Neural progenitor cell (in vitro differentiated cells): Measurements from ENCODE around the gene SIN3B. TPM values are rescaled to one million over a fixed set of nuclear protein-coding genes. Genes with fewer than 3 reads are reported as not detected.

Experiments
- DNase-seq: peaks from one replicate; pipeline ENCODE4 v3.0.0-alpha.2; 2016; ENCODE audit warnings: low spot score
- H2AFZ ChIP-seq: fragments of 200-600 bp; sonication (generic); replicated peaks from 2 replicates; pipeline ENCODE4 v1.6.1; 2016; ENCODE audit warnings: antibody characterized with exemption
- H3F3A ChIP-seq: fragments of 200-600 bp; sonication (generic); 2 replicates; pipeline ENCODE4 v1.6.1; 2016; ENCODE audit warnings: antibody characterized with exemption, low read depth
- H3K27ac ChIP-seq: fragments of 200-600 bp; sonication (generic); 2 replicates; pipeline ENCODE4 v1.5.1; 2016; ENCODE audit warnings: mild to moderate bottlenecking
- H3K27me3 ChIP-seq: fragments of 200-600 bp; sonication (generic); 2 replicates; pipeline ENCODE4 v1.6.1; 2016; ENCODE audit warnings: mild to moderate bottlenecking, moderate library complexity
- H3K36me3 ChIP-seq: fragments of 200-600 bp; sonication (generic); 2 replicates; pipeline ENCODE4 v1.5.1; 2016
- H3K4me1 ChIP-seq: fragments of 200-600 bp; sonication (generic); 2 replicates; pipeline ENCODE4 v1.6.1; 2016; ENCODE audit warnings: mixed run types
- H3K4me2 ChIP-seq: fragments of 200-600 bp; sonication (generic); 2 replicates; pipeline ENCODE4 v1.6.1; 2016
- H3K4me3 ChIP-seq: fragments of 200-600 bp; sonication (generic); 2 replicates; pipeline ENCODE4 v1.5.1; 2016
- H3K79me2 ChIP-seq: fragments of 200-600 bp; sonication (generic); 2 replicates; pipeline ENCODE4 v1.6.1; 2016; ENCODE audit warnings: low read depth
- H3K9ac ChIP-seq: fragments of 200-600 bp; sonication (generic); 2 replicates; pipeline ENCODE4 v1.6.1; 2016
- H3K9me3 ChIP-seq: fragments of 200-600 bp; sonication (generic); 2 replicates; pipeline ENCODE4 v1.5.1; 2016; ENCODE audit warnings: low read depth
- H4K20me1 ChIP-seq: fragments of 200-600 bp; sonication (generic); 2 replicates; pipeline ENCODE4 v1.6.1; 2016; ENCODE audit warnings: low read depth
- H3K27ac Mint-ChIP-seq: 3 replicates; pipeline ENCODE4 v1.8.0; 2021; ENCODE audit warnings: mixed read lengths
- H3K27me3 Mint-ChIP-seq: 2 replicates; pipeline ENCODE4 v1.8.0; 2022; ENCODE audit warnings: low read depth, mild to moderate bottlenecking, inconsistent platforms, moderate library complexity, mixed read lengths; ENCODE audit not compliant: insufficient read depth
- H3K36me3 Mint-ChIP-seq: 3 replicates; pipeline ENCODE4 v1.8.0; 2021; ENCODE audit warnings: mixed read lengths
- H3K4me1 Mint-ChIP-seq: 3 replicates; pipeline ENCODE4 v1.8.0; 2021; ENCODE audit warnings: mixed read lengths
- H3K4me3 Mint-ChIP-seq: 3 replicates; pipeline ENCODE4 v1.8.0; 2021; ENCODE audit warnings: mild to moderate bottlenecking, moderate library complexity, mixed read lengths
- H3K9me3 Mint-ChIP-seq: 3 replicates; pipeline ENCODE4 v1.8.0; 2020; ENCODE audit warnings: mixed read lengths
- CTCF ChIP-seq: fragments of 200-600 bp; sonication (generic); IDR thresholded peaks from 2 replicates; pipeline ENCODE4 v1.5.1; 2017; ENCODE audit warnings: antibody characterized with exemption, mild to moderate bottlenecking
- EZH2 ChIP-seq: fragments of 200-600 bp; sonication (generic); IDR thresholded peaks from 2 replicates; pipeline ENCODE4 v1.6.1; 2017; ENCODE audit warnings: antibody characterized with exemption, mild to moderate bottlenecking, moderate library complexity
- EZH2phosphoT487 ChIP-seq: fragments of 200-600 bp; sonication (generic); IDR thresholded peaks from 2 replicates; pipeline ENCODE4 v1.6.1; 2017; ENCODE audit warnings: antibody characterized with exemption
- total RNA-seq: library from RNA; depleted of rRNA; stranded (reverse); fragments of >200 nt; gene quantifications from 2 replicates; pipeline ENCODE4 v1.2.3, GENCODE V29; 2015; ENCODE audit warnings: low replicate concordance

SIN3B gene
- total RNA-seq, 1 donor from 2014 or later = 21.2 TPM

DNA sequence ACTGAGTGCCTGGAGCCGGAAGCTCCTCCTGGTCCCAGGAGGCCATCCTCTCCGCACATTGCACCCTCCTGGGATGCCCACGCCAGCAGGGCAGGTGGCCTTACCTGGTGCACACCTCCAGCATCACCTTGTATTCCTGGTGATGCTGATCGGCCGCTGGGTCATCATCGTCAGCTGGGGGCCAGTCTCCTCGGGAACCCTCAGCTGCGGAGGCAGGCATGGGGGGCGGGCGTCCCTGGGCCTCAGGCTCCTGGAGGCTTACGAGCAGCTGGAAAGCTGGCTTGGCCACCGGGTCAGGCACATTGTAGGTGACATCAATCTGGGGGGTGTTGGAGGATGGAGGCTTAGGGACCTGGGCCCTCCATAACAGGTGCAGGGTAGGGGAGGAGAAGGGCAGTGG lies 73.3 kb downstream of the SIN3B start:
- no peaks in the 10 kb centered on the region for H3F3A ChIP-seq
- H3K4me1 ChIP-seq = no peaks in the 10 kb centered on the region
- H3K9me3 ChIP-seq = no peaks in the 10 kb centered on the region
- no peak overlapping the region for H3K4me3 Mint-ChIP-seq
- no peaks in the 10 kb centered on the region for H3K36me3 ChIP-seq
- H3K36me3 Mint-ChIP-seq = no peaks in the 10 kb centered on the region
- TF ChIP-seq CTCF (no peak), EZH2phosphoT487 (no peak), EZH2 (no peak)
- H3K27me3 ChIP-seq = peaks cover 15% of the 10 kb centered on the region
- H3K4me1 Mint-ChIP-seq = peaks cover 15% of the 10 kb centered on the region
- no peak overlapping the region for H3K4me2 ChIP-seq
- peaks cover 8% of the 10 kb centered on the region for H3K27me3 Mint-ChIP-seq
- no peaks in the 10 kb centered on the region for H4K20me1 ChIP-seq
- no peak overlapping the region for H3K27ac Mint-ChIP-seq
- H3K9me3 Mint-ChIP-seq = no peaks in the 10 kb centered on the region
- DNase-seq = no peak
- H2AFZ ChIP-seq = no peak overlapping the region
- no peak overlapping the region for H3K27ac ChIP-seq
- no peak overlapping the region for H3K9ac ChIP-seq
- H3K4me3 ChIP-seq = no peak overlapping the region
- no peaks in the 10 kb centered on the region for H3K79me2 ChIP-seq

DNA sequence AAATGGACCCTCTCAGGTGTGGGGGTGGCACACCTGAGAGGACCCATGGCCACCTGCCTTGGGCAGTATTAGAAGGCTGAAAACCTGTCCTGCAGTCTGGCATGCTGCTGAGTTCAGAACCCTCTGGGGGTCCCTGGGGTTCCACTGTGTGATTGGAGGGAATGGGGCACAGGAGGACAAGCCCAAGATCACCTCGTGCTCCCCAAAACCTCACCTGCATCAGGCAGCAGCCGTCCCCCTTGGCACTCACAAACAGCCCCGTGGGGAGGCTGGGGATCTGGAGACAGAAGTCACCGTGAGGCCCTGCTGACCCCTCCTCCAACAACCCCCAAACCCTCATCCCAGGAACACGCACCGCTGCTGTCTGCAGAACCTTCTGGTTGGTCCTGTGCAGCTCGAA lies 74.1 kb downstream of the SIN3B start:
- no peak overlapping the region for H3K27ac ChIP-seq
- Mint-ChIP-seq H3K27me3 (peaks cover 8% of the 10 kb centered on the region), H3K9me3 (no peaks in the 10 kb centered on the region), H3K27ac (no peak overlapping the region), H3K4me3 (no peak overlapping the region), H3K36me3 (no peaks in the 10 kb centered on the region), H3K4me1 (peaks cover 12% of the 10 kb centered on the region)
- peaks cover 7% of the 10 kb centered on the region for H3K27me3 ChIP-seq
- H3K4me1 ChIP-seq = no peaks in the 10 kb centered on the region
- H3K9ac ChIP-seq = no peak overlapping the region
- TF ChIP-seq CTCF (no peak), EZH2 (no peak)
- no peak overlapping the region for H3K4me3 ChIP-seq
- no peaks in the 10 kb centered on the region for H3K79me2 ChIP-seq
- H3K4me2 ChIP-seq = no peak overlapping the region
- H2AFZ ChIP-seq = no peak overlapping the region
- no peaks in the 10 kb centered on the region for H3K9me3 ChIP-seq
- DNase-seq = no peak
- no peaks in the 10 kb centered on the region for H3K36me3 ChIP-seq
- H4K20me1 ChIP-seq = no peaks in the 10 kb centered on the region
- H3F3A ChIP-seq = no peaks in the 10 kb centered on the region

DNA sequence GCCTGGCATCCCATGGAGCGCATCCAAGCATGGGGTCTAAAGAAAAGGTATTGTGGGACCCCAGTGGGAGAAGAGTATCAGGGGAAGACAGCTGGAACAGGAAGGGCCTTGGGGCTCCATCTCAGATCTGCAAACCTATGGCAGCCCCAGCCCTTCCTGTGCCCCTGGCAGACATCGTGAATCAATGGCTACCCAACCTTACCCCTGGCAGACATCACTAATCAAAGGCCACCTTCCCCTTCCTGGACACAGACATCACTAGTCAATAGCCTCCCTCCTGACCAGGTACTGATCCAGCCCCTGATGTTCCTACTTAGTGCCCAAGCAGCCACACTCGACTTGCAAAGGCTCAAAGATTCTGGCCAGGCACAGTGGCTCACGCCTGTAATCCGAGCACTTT lies 75.4 kb downstream of the SIN3B start:
- peaks cover 8% of the 10 kb centered on the region for H3K4me1 Mint-ChIP-seq
- no peak overlapping the region for H3K4me2 ChIP-seq
- no peak for DNase-seq
- H4K20me1 ChIP-seq = no peaks in the 10 kb centered on the region
- H3K9me3 Mint-ChIP-seq = no peaks in the 10 kb centered on the region
- H3K4me3 ChIP-seq = no peak overlapping the region
- H3F3A ChIP-seq = no peaks in the 10 kb centered on the region
- H3K9me3 ChIP-seq = no peaks in the 10 kb centered on the region
- H2AFZ ChIP-seq = no peak overlapping the region
- H3K4me1 ChIP-seq = no peaks in the 10 kb centered on the region
- H3K4me3 Mint-ChIP-seq = no peak overlapping the region
- no peak overlapping the region for H3K27ac Mint-ChIP-seq
- H3K36me3 ChIP-seq = no peaks in the 10 kb centered on the region
- no peak overlapping the region for H3K27ac ChIP-seq
- H3K9ac ChIP-seq = no peak overlapping the region
- no peaks in the 10 kb centered on the region for H3K27me3 ChIP-seq
- no peaks in the 10 kb centered on the region for H3K79me2 ChIP-seq
- H3K27me3 Mint-ChIP-seq = peaks cover 13% of the 10 kb centered on the region
- H3K36me3 Mint-ChIP-seq = no peaks in the 10 kb centered on the region
- TF ChIP-seq EZH2phosphoT487 (no peak), CTCF (no peak), EZH2 (no peak)

GRCh38 chr19:16908759-16909158 lies 79.6 kb downstream of the SIN3B start:
- Histone ChIP-seq H3F3A (no peaks in the 10 kb centered on the region), H4K20me1 (no peaks in the 10 kb centered on the region), H3K9me3 (peaks cover 8% of the 10 kb centered on the region), H3K36me3 (no peaks in the 10 kb centered on the region), H2AFZ (no peak overlapping the region), H3K4me3 (no peak overlapping the region), H3K4me1 (no peaks in the 10 kb centered on the region), H3K79me2 (no peaks in the 10 kb centered on the region), H3K27ac (no peak overlapping the region), H3K9ac (no peak overlapping the region), H3K27me3 (no peaks in the 10 kb centered on the region), H3K4me2 (no peak overlapping the region)
- peaks cover 23% of the 10 kb centered on the region for H3K9me3 Mint-ChIP-seq
- TF ChIP-seq EZH2 (no peak), EZH2phosphoT487 (no peak), CTCF (no peak)
- H3K27ac Mint-ChIP-seq = no peak overlapping the region
- peaks cover 7% of the 10 kb centered on the region for H3K27me3 Mint-ChIP-seq
- no peak for DNase-seq
- H3K36me3 Mint-ChIP-seq = peaks cover 4% of the 10 kb centered on the region
- H3K4me3 Mint-ChIP-seq = no peak overlapping the region
- H3K4me1 Mint-ChIP-seq = no peaks in the 10 kb centered on the region
